ENCODE data around the gene THSD4.

Gene THSD4

GRCh38 chr15:71679223-71679792 is 564.0 kb downstream of the THSD4 start:
- Histone ChIP-seq H4K20me1 (ENCODE audit: insufficient read depth, low read length) (no peaks in the 10 kb centered on the region), H2AFZ (ENCODE audit: low read length) (no peak overlapping the region), H3K9me3 (ENCODE audit: low read length) (no peaks in the 10 kb centered on the region), H3K79me2 (ENCODE audit: insufficient read depth, low read length) (no peaks in the 10 kb centered on the region), H3F3A (ENCODE audit: insufficient read depth, low read length) (no peaks in the 10 kb centered on the region), H3K27ac (ENCODE audit: low read depth, low read length, poor library complexity, severe bottlenecking) (no peak overlapping the region), H3K4me1 (ENCODE audit: insufficient read depth, low read length, severe bottlenecking) (no peaks in the 10 kb centered on the region), H3K4me2 (ENCODE audit: low read length) (no peak overlapping the region), H3K9ac (ENCODE audit: low read length) (no peak overlapping the region), H3K9me2 (ENCODE audit: low read depth, low read length) (no peaks in the 10 kb centered on the region), H3K36me3 (ENCODE audit: insufficient read depth, low read length) (no peaks in the 10 kb centered on the region), H3K27me3 (ENCODE audit: insufficient read depth, low read length) (no peaks in the 10 kb centered on the region), H3K4me3 (ENCODE audit: low read depth, low read length, poor library complexity, severe bottlenecking) (no peak overlapping the region)
- TF ChIP-seq CTCF (IDR thresholded peaks at IDR 0.05; ENCODE audit: low read length) (no peak), EZH2 (IDR thresholded peaks at IDR 0.05; ENCODE audit: borderline replicate concordance, low read length) (no peak)

- no peak overlapping the region for H3K9ac ChIP-seq (ENCODE audit: low read length)
- H3K4me3 ChIP-seq (ENCODE audit: low read depth, low read length, poor library complexity, severe bottlenecking) = no peak overlapping the region
- no peak overlapping the region for H2AFZ ChIP-seq (ENCODE audit: low read length)
- H3K36me3 ChIP-seq (ENCODE audit: insufficient read depth, low read length) = no peaks in the 10 kb centered on the region
- no peak overlapping the region for H3K4me2 ChIP-seq (ENCODE audit: low read length)
- H3K9me3 ChIP-seq (ENCODE audit: low read length) = no peaks in the 10 kb centered on the region
- H3K4me1 ChIP-seq (ENCODE audit: insufficient read depth, low read length, severe bottlenecking) = no peaks in the 10 kb centered on the region
- no peaks in the 10 kb centered on the region for H3K9me2 ChIP-seq (ENCODE audit: low read depth, low read length)
- H3K27me3 ChIP-seq (ENCODE audit: insufficient read depth, low read length) = no peaks in the 10 kb centered on the region
- H3K79me2 ChIP-seq (ENCODE audit: insufficient read depth, low read length) = no peaks in the 10 kb centered on the region
- H4K20me1 ChIP-seq (ENCODE audit: insufficient read depth, low read length) = no peaks in the 10 kb centered on the region
- no peak overlapping the region for H3K27ac ChIP-seq (ENCODE audit: low read depth, low read length, poor library complexity, severe bottlenecking)
- TF ChIP-seq CTCF (IDR thresholded peaks at IDR 0.05; ENCODE audit: low read length) (no peak), EZH2 (IDR thresholded peaks at IDR 0.05; ENCODE audit: borderline replicate concordance, low read length) (no peak)
- no peaks in the 10 kb centered on the region for H3F3A ChIP-seq (ENCODE audit: insufficient read depth, low read length)
Measured at GRCh38 chr15:71679793-71680353, 564.6 kb downstream of the THSD4 start.

GRCh38 chr15:71682001-71682400 is 566.7 kb downstream of the THSD4 start:
- Histone ChIP-seq H3K9me3 (ENCODE audit: low read length) (no peaks in the 10 kb centered on the region), H3K4me3 (ENCODE audit: low read depth, low read length, poor library complexity, severe bottlenecking) (no peak overlapping the region), H3F3A (ENCODE audit: insufficient read depth, low read length) (no peaks in the 10 kb centered on the region), H4K20me1 (ENCODE audit: insufficient read depth, low read length) (no peaks in the 10 kb centered on the region), H3K79me2 (ENCODE audit: insufficient read depth, low read length) (no peaks in the 10 kb centered on the region), H2AFZ (ENCODE audit: low read length) (no peak overlapping the region), H3K4me2 (ENCODE audit: low read length) (no peak overlapping the region), H3K36me3 (ENCODE audit: insufficient read depth, low read length) (no peaks in the 10 kb centered on the region), H3K9me2 (ENCODE audit: low read depth, low read length) (no peaks in the 10 kb centered on the region), H3K4me1 (ENCODE audit: insufficient read depth, low read length, severe bottlenecking) (no peaks in the 10 kb centered on the region), H3K27ac (ENCODE audit: low read depth, low read length, poor library complexity, severe bottlenecking) (no peak overlapping the region), H3K9ac (ENCODE audit: low read length) (no peak overlapping the region), H3K27me3 (ENCODE audit: insufficient read depth, low read length) (no peaks in the 10 kb centered on the region)
- TF ChIP-seq CTCF (IDR thresholded peaks at IDR 0.05; ENCODE audit: low read length) (no peak), EZH2 (IDR thresholded peaks at IDR 0.05; ENCODE audit: borderline replicate concordance, low read length) (no peak)
